Tibial artery (tissue), 4 donors: ENCODE results near the gene ATP2B1.

Experiments
- DNase-seq, 2 donors: peaks; one replicate each; pipeline ENCODE4 v3.0.0-alpha.2; 2019
- H3K27ac ChIP-seq, 2 donors: fragments of 200-600 bp; sonication (generic) in 1 of 2; 1 replicate in 1 of 2; 2 replicates in 1 of 2; pipeline ENCODE4 v1.5.1; 2018 to 2019; ENCODE audit warnings: mild to moderate bottlenecking in 1 of 2
- H3K27me3 ChIP-seq, 2 donors: fragments of 200-600 bp; sonication (generic) in 1 of 2; one replicate each; pipeline versions ENCODE4 v1.5.1 to v1.6.0; 2016 to 2019
- H3K36me3 ChIP-seq, 3 donors: fragments of 200-600 bp; sonication (generic) in 2 of 3; one replicate each; pipeline ENCODE4 v1.5.1; 2016 to 2019; ENCODE audit warnings: mild to moderate bottlenecking in 2 of 3
- H3K4me1 ChIP-seq, 4 donors: fragments of 200-600 bp; sonication (generic) in 2 of 4; 1 replicate in 3 of 4; 2 replicates in 1 of 4; pipeline ENCODE4 v1.5.1; 2016 to 2019
- H3K4me3 ChIP-seq, 2 donors: fragments of 200-600 bp; sonication (generic) in 1 of 2; 1 replicate in 1 of 2; 2 replicates in 1 of 2; pipeline ENCODE4 v1.5.1; 2018 to 2019; ENCODE audit warnings: mild to moderate bottlenecking in 2 of 2
- H3K9me3 ChIP-seq, 3 donors: fragments of 200-600 bp; sonication (generic) in 1 of 3; one replicate each; pipeline ENCODE4 v1.5.1; 2016 to 2019
- intact Hi-C: fragments of 100-400 bp; cut with DNase I; formaldehyde crosslinking; loops from one replicate; pipeline ENCODE4 v1.15.0; 2023; ENCODE audit warnings: low total_unique reads
- TF ChIP-seq, protein P1 (sequence below), 2 experiments: fragments of 200-600 bp in 1 of 2; fragments of 450-650 bp in 1 of 2; IDR thresholded peaks; one replicate each; pipeline ENCODE4 v1.5.1; 2017 to 2019; ENCODE audit warnings: antibody characterized with exemption in 2 of 2, mild to moderate bottlenecking in 1 of 2, moderate library complexity in 1 of 2

ATP2B1 gene

DNA sequence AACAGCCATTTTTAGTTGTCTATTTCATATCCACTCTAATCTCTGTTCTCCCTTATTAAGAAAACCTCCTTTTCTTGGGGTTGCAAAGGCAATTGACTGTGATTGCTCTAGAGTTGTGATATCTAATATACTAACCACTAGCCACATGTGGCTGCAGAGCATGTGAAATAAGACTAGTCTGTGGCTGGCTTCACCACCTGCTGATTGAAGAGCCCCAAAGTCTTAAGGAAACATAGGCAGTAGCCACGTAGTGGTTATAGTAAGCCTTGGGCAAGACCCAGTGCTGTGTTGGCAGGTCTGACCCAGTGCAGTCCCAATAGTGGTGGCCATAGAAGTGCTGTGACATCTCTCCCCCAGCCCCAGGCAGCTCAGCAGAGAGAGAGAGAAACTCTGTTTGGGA is 28.4 kb upstream of the ATP2B1 start:
- peaks cover 0 to 33% (median 4%) of the 10 kb centered on the region in 3 donors for H3K9me3 ChIP-seq
- H3K27me3 ChIP-seq: no peaks in the 10 kb centered on the region
- no peak overlapping the region for H3K4me3 ChIP-seq
- intact Hi-C loops: no loop called here
- TF ChIP-seq, protein P1, sequence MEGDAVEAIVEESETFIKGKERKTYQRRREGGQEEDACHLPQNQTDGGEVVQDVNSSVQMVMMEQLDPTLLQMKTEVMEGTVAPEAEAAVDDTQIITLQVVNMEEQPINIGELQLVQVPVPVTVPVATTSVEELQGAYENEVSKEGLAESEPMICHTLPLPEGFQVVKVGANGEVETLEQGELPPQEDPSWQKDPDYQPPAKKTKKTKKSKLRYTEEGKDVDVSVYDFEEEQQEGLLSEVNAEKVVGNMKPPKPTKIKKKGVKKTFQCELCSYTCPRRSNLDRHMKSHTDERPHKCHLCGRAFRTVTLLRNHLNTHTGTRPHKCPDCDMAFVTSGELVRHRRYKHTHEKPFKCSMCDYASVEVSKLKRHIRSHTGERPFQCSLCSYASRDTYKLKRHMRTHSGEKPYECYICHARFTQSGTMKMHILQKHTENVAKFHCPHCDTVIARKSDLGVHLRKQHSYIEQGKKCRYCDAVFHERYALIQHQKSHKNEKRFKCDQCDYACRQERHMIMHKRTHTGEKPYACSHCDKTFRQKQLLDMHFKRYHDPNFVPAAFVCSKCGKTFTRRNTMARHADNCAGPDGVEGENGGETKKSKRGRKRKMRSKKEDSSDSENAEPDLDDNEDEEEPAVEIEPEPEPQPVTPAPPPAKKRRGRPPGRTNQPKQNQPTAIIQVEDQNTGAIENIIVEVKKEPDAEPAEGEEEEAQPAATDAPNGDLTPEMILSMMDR (IDR thresholded peaks at IDR 0.05): no peak
- no peak overlapping the region for H3K27ac ChIP-seq
- DNase-seq: no peak
- H3K36me3 ChIP-seq: no peaks in the 10 kb centered on the region
- no peaks in the 10 kb centered on the region for H3K4me1 ChIP-seq

- TF ChIP-seq, protein P1 (IDR thresholded peaks at IDR 0.05): no peak
- Histone ChIP-seq H3K27me3 (no peaks in the 10 kb centered on the region), H3K4me3 (no peak overlapping the region), H3K36me3 (no peaks in the 10 kb centered on the region), H3K9me3 (peaks cover 0 to 9% (median 0%) of the 10 kb centered on the region in 3 donors), H3K27ac (no peak overlapping the region), H3K4me1 (no peaks in the 10 kb centered on the region)
- intact Hi-C loops: no loop called here
- DNase-seq: no peak
Measured at GRCh38 chr12:89733579-89734201, 25.1 kb upstream of the ATP2B1 start.

DNA sequence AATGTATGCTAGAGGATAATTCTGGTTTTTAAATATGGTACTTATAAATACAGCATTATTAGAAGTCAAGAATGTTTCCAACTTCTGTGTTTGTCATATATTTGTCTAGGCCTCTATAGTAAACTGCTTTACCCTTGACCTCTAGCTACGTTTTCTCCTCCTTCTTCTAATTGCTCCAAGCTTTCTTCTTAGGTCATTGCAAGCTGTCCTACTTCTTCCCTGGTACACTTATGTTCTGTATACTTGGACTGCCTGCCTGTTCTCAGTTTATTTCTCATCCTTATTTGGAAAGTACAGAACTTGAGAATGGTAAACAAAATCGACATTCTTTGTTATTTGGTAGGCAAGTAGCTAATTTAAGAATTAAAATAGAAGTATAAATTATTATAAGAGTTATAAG is 23.9 kb upstream of the ATP2B1 start:
- no peaks in the 10 kb centered on the region for H3K27me3 ChIP-seq
- H3K4me3 ChIP-seq: no peak overlapping the region
- peaks cover 0 to 9% (median 0%) of the 10 kb centered on the region in 3 donors for H3K9me3 ChIP-seq
- TF ChIP-seq, protein P1 (IDR thresholded peaks at IDR 0.05): no peak
- no peak for DNase-seq
- H3K36me3 ChIP-seq: no peaks in the 10 kb centered on the region
- no peak overlapping the region for H3K27ac ChIP-seq
- H3K4me1 ChIP-seq: no peaks in the 10 kb centered on the region
- intact Hi-C loops: no loop called here

DNA sequence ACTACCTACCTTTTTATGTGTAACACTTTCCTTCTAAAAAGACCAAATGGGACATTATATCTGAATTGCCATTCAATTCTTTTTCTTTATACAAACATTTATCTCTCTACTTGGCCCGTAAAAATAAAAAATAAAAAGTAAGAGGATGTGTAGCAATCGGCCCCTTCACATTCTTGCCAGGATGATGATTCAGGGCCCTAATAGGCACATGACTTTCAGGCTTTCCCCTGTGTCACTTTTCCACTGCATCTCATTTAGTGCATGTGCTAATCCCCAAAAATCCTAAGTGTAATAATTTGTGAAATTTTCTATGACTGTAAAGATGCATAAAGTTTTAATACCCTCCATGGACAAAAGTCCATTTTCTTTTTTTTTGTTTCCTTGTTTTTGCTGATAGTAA is 23.0 kb upstream of the ATP2B1 start:
- intact Hi-C loops: no loop called here
- no peaks in the 10 kb centered on the region for H3K27me3 ChIP-seq
- peak in 1 of 2 donors; percentile 50 for DNase-seq
- H3K36me3 ChIP-seq: no peaks in the 10 kb centered on the region
- TF ChIP-seq, protein P1 (IDR thresholded peaks at IDR 0.05): no peak
- H3K9me3 ChIP-seq: peaks cover 0 to 9% (median 0%) of the 10 kb centered on the region in 3 donors
- no peak overlapping the region for H3K4me3 ChIP-seq
- no peaks in the 10 kb centered on the region for H3K4me1 ChIP-seq
- H3K27ac ChIP-seq: no peak overlapping the region

- intact Hi-C loops: no loop called here
- no peak for DNase-seq
- Histone ChIP-seq H3K9me3 (peaks cover 0 to 9% (median 0%) of the 10 kb centered on the region in 3 donors), H3K27ac (no peak overlapping the region), H3K4me3 (no peak overlapping the region), H3K4me1 (no peaks in the 10 kb centered on the region), H3K36me3 (no peaks in the 10 kb centered on the region), H3K27me3 (no peaks in the 10 kb centered on the region)
- TF ChIP-seq, protein P1 (IDR thresholded peaks at IDR 0.05): no peak
Measured at GRCh38 chr12:89731089-89731488, 22.5 kb upstream of the ATP2B1 start.
